ENCODE measurements around the gene DMRT3. TPM values are rescaled to one million over a fixed set of nuclear protein-coding genes. Genes with fewer than 3 reads are reported as not detected.

DMRT3 gene
- total RNA-seq, 4 donors from 2014 or later, result 1.0 TPM; not detected in 3

- Histone ChIP-seq H3K27me3 (peaks cover 6 to 100% (median 45%) of the 10 kb centered on the region in 4 donors), H3K9me3 (no peaks in the 10 kb centered on the region), H3K4me1 (peaks cover 0 to 62% (median 12%) of the 10 kb centered on the region in 3 donors), H3K27ac (no peak overlapping the region), H3K36me3 (no peaks in the 10 kb centered on the region), H3K4me3 (no peak overlapping the region)
- intact Hi-C loops (cut with DNase I), result no loop called here
- TF ChIP-seq CTCF (IDR thresholded peaks at IDR 0.05) (no peak), POLR2A (IDR thresholded peaks at IDR 0.05) (no peak)
- 48 to 55% methylated on average over 31 to 38 of the region's 57 CpGs for WGBS, 2 donors
- no peak for DNase-seq
Observed at GRCh38 chr9:970151-970996, 6.1 kb upstream of the DMRT3 start.

- TF ChIP-seq POLR2A (IDR thresholded peaks at IDR 0.05) (no peak), CTCF (IDR thresholded peaks at IDR 0.05) (no peak)
- Histone ChIP-seq H3K4me1 (peaks cover 8 to 71% (median 26%) of the 10 kb centered on the region in 3 donors), H3K27ac (peak overlapping the region in 3 of 4 donors; percentile 59 to 80 (median 71)), H3K27me3 (peaks cover 6 to 100% (median 47%) of the 10 kb centered on the region in 4 donors), H3K4me3 (peak overlapping the region; percentile 26 to 68 (median 52)), H3K36me3 (no peaks in the 10 kb centered on the region), H3K9me3 (no peaks in the 10 kb centered on the region)
- DNase-seq, result no peak
- 0 to 1% methylated on average over 3 to 19 of the region's 42 CpGs for WGBS, 2 donors
- intact Hi-C loops (cut with DNase I), result no loop called here
Observed at GRCh38 chr9:971901-972500, 4.5 kb upstream of the DMRT3 start.

GRCh38 chr9:972501-973294 is 3.8 kb upstream of the DMRT3 start:
- 16 to 48% methylated on average over 14 to 21 of the region's 68 CpGs for WGBS, 2 donors
- Histone ChIP-seq H3K9me3 (no peaks in the 10 kb centered on the region), H3K4me1 (peaks cover 15 to 75% (median 26%) of the 10 kb centered on the region in 3 donors), H3K27me3 (peaks cover 6 to 100% (median 47%) of the 10 kb centered on the region in 4 donors), H3K27ac (peak overlapping the region in 1 of 4 donors; percentile 80), H3K4me3 (peak overlapping the region in 3 of 4 donors; percentile 50 to 68 (median 55)), H3K36me3 (no peaks in the 10 kb centered on the region)
- no peak for DNase-seq
- intact Hi-C loops (cut with DNase I), result no loop called here
- TF ChIP-seq CTCF (IDR thresholded peaks at IDR 0.05), result no peak
- TF ChIP-seq POLR2A (IDR thresholded peaks at IDR 0.05), result no peak

GRCh38 chr9:973295-973834 is 3.1 kb upstream of the DMRT3 start:
- intact Hi-C loops (cut with DNase I), result no loop called here
- Histone ChIP-seq H3K4me1 (peaks cover 16 to 69% (median 26%) of the 10 kb centered on the region in 3 donors), H3K27ac (no peak overlapping the region), H3K27me3 (peaks cover 6 to 100% (median 47%) of the 10 kb centered on the region in 4 donors), H3K4me3 (no peak overlapping the region), H3K36me3 (no peaks in the 10 kb centered on the region), H3K9me3 (no peaks in the 10 kb centered on the region)
- no peak for DNase-seq
- TF ChIP-seq POLR2A (IDR thresholded peaks at IDR 0.05) (no peak), CTCF (IDR thresholded peaks at IDR 0.05) (no peak)
- WGBS, 2 donors, result 39 to 69% methylated on average over 17 of the region's 17 CpGs

All from esophagus squamous epithelium (tissue), 5 donors.